ENCODE data around the gene BTBD7. TPM values are rescaled to one million over a fixed set of nuclear protein-coding genes. Genes with fewer than 3 reads are reported as not detected.

BTBD7 gene
- polyA plus RNA-seq, 1 donor from 2014 or later: 16.1 TPM

GRCh38 chr14:93230539-93230938, 102.3 kb downstream of the BTBD7 start:
- peak overlapping the region in 1 of 3 donors; percentile 71 for H3K27ac Mint-ChIP-seq
- H3K4me3 Mint-ChIP-seq: peak overlapping the region in 2 of 4 donors; percentile 69 to 84
- peaks cover 3 to 10% (median 4%) of the 10 kb centered on the region in 3 donors for H3K4me1 Mint-ChIP-seq
- no peaks in the 10 kb centered on the region for H3K9me3 Mint-ChIP-seq
- H3K36me3 Mint-ChIP-seq: peaks cover 11% of the 10 kb centered on the region
- H3K27me3 Mint-ChIP-seq: peaks cover 1% of the 10 kb centered on the region

- Mint-ChIP-seq H3K27ac (no peak overlapping the region), H3K36me3 (peaks cover 15% of the 10 kb centered on the region), H3K27me3 (no peaks in the 10 kb centered on the region), H3K9me3 (no peaks in the 10 kb centered on the region), H3K4me3 (no peak overlapping the region), H3K4me1 (peaks cover 0 to 4% (median 3%) of the 10 kb centered on the region in 3 donors)
Measured at GRCh38 chr14:93228550-93228949, 104.3 kb downstream of the BTBD7 start.

- Mint-ChIP-seq H3K27ac (no peak overlapping the region), H3K4me1 (peaks cover 0 to 5% (median 0%) of the 10 kb centered on the region in 3 donors), H3K36me3 (peaks cover 13% of the 10 kb centered on the region), H3K27me3 (no peaks in the 10 kb centered on the region), H3K9me3 (no peaks in the 10 kb centered on the region), H3K4me3 (no peak overlapping the region)
Measured at GRCh38 chr14:93223565-93223964, 109.3 kb downstream of the BTBD7 start.

- H3K9me3 Mint-ChIP-seq: no peaks in the 10 kb centered on the region
- no peaks in the 10 kb centered on the region for H3K27me3 Mint-ChIP-seq
- H3K4me3 Mint-ChIP-seq: no peak overlapping the region
- no peak overlapping the region for H3K27ac Mint-ChIP-seq
- peaks cover 11% of the 10 kb centered on the region for H3K36me3 Mint-ChIP-seq
- H3K4me1 Mint-ChIP-seq: peaks cover 0 to 5% (median 0%) of the 10 kb centered on the region in 3 donors
Measured at GRCh38 chr14:93220509-93220908, 112.3 kb downstream of the BTBD7 start.

- Mint-ChIP-seq H3K27ac (peak overlapping the region in 1 of 3 donors; percentile 46), H3K9me3 (no peaks in the 10 kb centered on the region), H3K36me3 (peaks cover 8% of the 10 kb centered on the region), H3K4me3 (no peak overlapping the region), H3K27me3 (no peaks in the 10 kb centered on the region), H3K4me1 (peaks cover 0 to 5% (median 0%) of the 10 kb centered on the region in 3 donors)
Measured at GRCh38 chr14:93219103-93219726, 113.6 kb downstream of the BTBD7 start.

GRCh38 chr14:93214598-93214997, 118.2 kb downstream of the BTBD7 start:
- Mint-ChIP-seq H3K4me3 (no peak overlapping the region), H3K9me3 (no peaks in the 10 kb centered on the region), H3K27me3 (no peaks in the 10 kb centered on the region), H3K27ac (no peak overlapping the region), H3K4me1 (peaks cover 19 to 26% (median 20%) of the 10 kb centered on the region in 3 donors), H3K36me3 (peaks cover 6% of the 10 kb centered on the region)

- Mint-ChIP-seq H3K4me1 (peaks cover 30 to 37% (median 35%) of the 10 kb centered on the region in 3 donors), H3K27ac (peak overlapping the region; percentile 25 to 82 (median 68)), H3K4me3 (peak overlapping the region in 3 of 4 donors; percentile 41 to 73 (median 59)), H3K9me3 (no peaks in the 10 kb centered on the region), H3K27me3 (no peaks in the 10 kb centered on the region), H3K36me3 (peaks cover 6% of the 10 kb centered on the region)
Measured at GRCh38 chr14:93212432-93212831, 120.4 kb downstream of the BTBD7 start.

GRCh38 chr14:93207468-93208308, 125.1 kb downstream of the BTBD7 start:
- Mint-ChIP-seq H3K9me3 (no peaks in the 10 kb centered on the region), H3K27ac (peak overlapping the region; percentile 94 to 98 (median 95)), H3K4me1 (peaks cover 47 to 50% (median 48%) of the 10 kb centered on the region in 3 donors), H3K36me3 (peaks cover 4% of the 10 kb centered on the region), H3K4me3 (peak overlapping the region; percentile 96 to 100 (median 98)), H3K27me3 (no peaks in the 10 kb centered on the region)

GRCh38 chr14:93206793-93207467, 125.9 kb downstream of the BTBD7 start, which contains the start of the genes GON7 and UBR7:
GON7 (minus strand) TSS chr14:93207065; CDS start chr14:93207037, 28 bp downstream.
UBR7 (plus strand) TSS chr14:93207256; CDS start chr14:93207292, 36 bp downstream.
- Mint-ChIP-seq H3K27ac (peak within 1 kb of the TSS; percentile 94 to 98 (median 95)), H3K9me3 (no peaks in the 10 kb centered on the region), H3K4me3 (peak within 1 kb of the TSS; percentile 96 to 100 (median 98)), H3K36me3 (peaks cover 4% of the 10 kb centered on the region), H3K4me1 (peaks cover 42 to 45% (median 43%) of the 10 kb centered on the region in 3 donors), H3K27me3 (no peaks in the 10 kb centered on the region)

- peak overlapping the region in 1 of 3 donors; percentile 16 for H3K27ac Mint-ChIP-seq
Measured at GRCh38 chr14:93201155-93201704, 131.6 kb downstream of the BTBD7 start.

GRCh38 chr14:93200553-93200952, 132.3 kb downstream of the BTBD7 start:
- H3K27me3 Mint-ChIP-seq: no peaks in the 10 kb centered on the region
- H3K9me3 Mint-ChIP-seq: no peaks in the 10 kb centered on the region
- H3K4me3 Mint-ChIP-seq: no peak overlapping the region
- no peak overlapping the region for H3K27ac Mint-ChIP-seq
- H3K4me1 Mint-ChIP-seq: peaks cover 9 to 15% (median 13%) of the 10 kb centered on the region in 3 donors
- H3K36me3 Mint-ChIP-seq: no peaks in the 10 kb centered on the region

More at GRCh38 chr14:93201155-93201704, 131.6 kb downstream of the BTBD7 start:
- peaks cover 15 to 20% (median 18%) of the 10 kb centered on the region in 3 donors for H3K4me1 Mint-ChIP-seq
- no peaks in the 10 kb centered on the region for H3K9me3 Mint-ChIP-seq
- no peak overlapping the region for H3K4me3 Mint-ChIP-seq
- H3K36me3 Mint-ChIP-seq: no peaks in the 10 kb centered on the region
- no peaks in the 10 kb centered on the region for H3K27me3 Mint-ChIP-seq

- peaks cover 3% of the 10 kb centered on the region for H3K36me3 Mint-ChIP-seq
- H3K27ac Mint-ChIP-seq: no peak overlapping the region
- H3K9me3 Mint-ChIP-seq: no peaks in the 10 kb centered on the region
- peaks cover 1 to 3% (median 3%) of the 10 kb centered on the region in 3 donors for H3K4me1 Mint-ChIP-seq
- H3K27me3 Mint-ChIP-seq: no peaks in the 10 kb centered on the region
- H3K4me3 Mint-ChIP-seq: no peak overlapping the region
Measured at GRCh38 chr14:93199031-93199430, 133.8 kb downstream of the BTBD7 start.

- Mint-ChIP-seq H3K36me3 (peaks cover 4% of the 10 kb centered on the region), H3K4me1 (peaks cover 0 to 2% (median 0%) of the 10 kb centered on the region in 3 donors), H3K27me3 (no peaks in the 10 kb centered on the region), H3K27ac (no peak overlapping the region), H3K4me3 (no peak overlapping the region), H3K9me3 (no peaks in the 10 kb centered on the region)
Measured at GRCh38 chr14:93195316-93195999, 137.4 kb downstream of the BTBD7 start.
